PFSK-1 (cell line): ENCODE results near the gene MAP3K10.

Experiments
- FOXP2 ChIP-seq: optimal IDR thresholded peaks from 2 replicates; pipeline ENCODE3; 2011; ENCODE audit warnings: borderline replicate concordance, control low read depth, inconsistent platforms; ENCODE audit not compliant: insufficient read depth; ENCODE audit errors: extremely low read length, extremely low read depth
- POLR2AphosphoS5 ChIP-seq: IDR thresholded peaks from 2 replicates; pipeline ENCODE4 v1.6.1; 2012; ENCODE audit warnings: low read depth, mild to moderate bottlenecking, control low read depth, low read length, moderate library complexity
- SIN3A ChIP-seq: IDR thresholded peaks from 2 replicates; pipeline ENCODE4 v1.6.1; 2012; ENCODE audit warnings: mild to moderate bottlenecking, low read length, moderate library complexity, borderline replicate concordance; ENCODE audit not compliant: insufficient read depth
- TAF1 ChIP-seq: IDR thresholded peaks from 2 replicates; pipeline ENCODE4 v1.6.1; 2012; ENCODE audit warnings: low read length, control low read depth, borderline replicate concordance; ENCODE audit not compliant: insufficient read depth
- TF ChIP-seq, protein P1 (sequence below), 2 experiments: IDR thresholded peaks; 2 replicates each; pipeline versions ENCODE4 v1.6.1 to v1.8.0; 2011 to 2012; ENCODE audit warnings: low read depth in 2 of 2, low read length in 2 of 2, control low read depth in 1 of 2, inconsistent platforms in 1 of 2, mild to moderate bottlenecking in 1 of 2, moderate library complexity in 1 of 2; ENCODE audit not compliant: insufficient read depth in 1 of 2

MAP3K10 gene

DNA sequence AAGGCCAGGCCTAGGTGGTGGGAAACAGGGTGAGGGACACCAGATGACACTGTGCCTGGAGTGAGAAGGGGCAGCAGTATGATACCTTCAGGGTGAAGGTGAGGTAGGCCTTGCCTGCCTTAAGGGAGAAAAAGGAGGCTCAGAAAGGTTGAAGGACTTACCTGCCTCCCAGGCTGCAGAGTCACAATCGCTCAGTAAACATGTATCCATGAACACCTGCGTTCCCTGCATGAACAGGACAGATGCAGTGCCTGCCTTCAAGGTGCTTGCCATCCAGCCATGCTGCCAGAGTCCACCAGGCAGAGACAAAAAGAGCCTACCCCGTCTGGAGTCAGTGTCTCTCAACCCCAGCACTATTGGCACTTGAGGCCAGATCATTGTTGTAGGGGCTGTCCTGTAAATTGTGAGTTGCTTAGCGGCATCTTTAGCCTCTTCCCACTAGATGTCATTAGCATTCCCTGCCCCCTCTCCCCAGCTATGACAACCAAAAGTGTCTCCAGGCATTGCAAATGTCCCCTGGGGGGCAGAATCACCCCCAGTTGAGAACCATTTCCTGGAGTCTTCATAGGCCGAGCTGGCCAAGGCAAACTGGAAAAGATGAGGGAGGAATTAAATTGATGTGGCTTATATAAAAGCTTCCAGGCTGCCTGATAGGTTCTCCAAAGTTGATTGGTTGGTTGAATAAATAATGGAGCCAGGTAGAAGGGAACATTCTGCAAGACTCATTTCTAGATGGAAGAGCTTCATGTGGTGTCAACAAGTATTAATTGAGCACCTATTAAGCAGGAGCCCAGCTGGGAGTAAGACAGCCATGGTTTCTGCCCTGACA, 1.7 kb downstream of the MAP3K10 start:
- TF ChIP-seq POLR2AphosphoS5 (no peak), TAF1 (no peak), SIN3A (no peak), FOXP2 (no peak)
- TF ChIP-seq, protein P1, sequence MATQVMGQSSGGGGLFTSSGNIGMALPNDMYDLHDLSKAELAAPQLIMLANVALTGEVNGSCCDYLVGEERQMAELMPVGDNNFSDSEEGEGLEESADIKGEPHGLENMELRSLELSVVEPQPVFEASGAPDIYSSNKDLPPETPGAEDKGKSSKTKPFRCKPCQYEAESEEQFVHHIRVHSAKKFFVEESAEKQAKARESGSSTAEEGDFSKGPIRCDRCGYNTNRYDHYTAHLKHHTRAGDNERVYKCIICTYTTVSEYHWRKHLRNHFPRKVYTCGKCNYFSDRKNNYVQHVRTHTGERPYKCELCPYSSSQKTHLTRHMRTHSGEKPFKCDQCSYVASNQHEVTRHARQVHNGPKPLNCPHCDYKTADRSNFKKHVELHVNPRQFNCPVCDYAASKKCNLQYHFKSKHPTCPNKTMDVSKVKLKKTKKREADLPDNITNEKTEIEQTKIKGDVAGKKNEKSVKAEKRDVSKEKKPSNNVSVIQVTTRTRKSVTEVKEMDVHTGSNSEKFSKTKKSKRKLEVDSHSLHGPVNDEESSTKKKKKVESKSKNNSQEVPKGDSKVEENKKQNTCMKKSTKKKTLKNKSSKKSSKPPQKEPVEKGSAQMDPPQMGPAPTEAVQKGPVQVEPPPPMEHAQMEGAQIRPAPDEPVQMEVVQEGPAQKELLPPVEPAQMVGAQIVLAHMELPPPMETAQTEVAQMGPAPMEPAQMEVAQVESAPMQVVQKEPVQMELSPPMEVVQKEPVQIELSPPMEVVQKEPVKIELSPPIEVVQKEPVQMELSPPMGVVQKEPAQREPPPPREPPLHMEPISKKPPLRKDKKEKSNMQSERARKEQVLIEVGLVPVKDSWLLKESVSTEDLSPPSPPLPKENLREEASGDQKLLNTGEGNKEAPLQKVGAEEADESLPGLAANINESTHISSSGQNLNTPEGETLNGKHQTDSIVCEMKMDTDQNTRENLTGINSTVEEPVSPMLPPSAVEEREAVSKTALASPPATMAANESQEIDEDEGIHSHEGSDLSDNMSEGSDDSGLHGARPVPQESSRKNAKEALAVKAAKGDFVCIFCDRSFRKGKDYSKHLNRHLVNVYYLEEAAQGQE (IDR thresholded peaks at IDR 0.05; ENCODE audit: insufficient read depth in 1 of 2, low read depth in 2 of 2, low read length in 2 of 2) = no peak

DNA sequence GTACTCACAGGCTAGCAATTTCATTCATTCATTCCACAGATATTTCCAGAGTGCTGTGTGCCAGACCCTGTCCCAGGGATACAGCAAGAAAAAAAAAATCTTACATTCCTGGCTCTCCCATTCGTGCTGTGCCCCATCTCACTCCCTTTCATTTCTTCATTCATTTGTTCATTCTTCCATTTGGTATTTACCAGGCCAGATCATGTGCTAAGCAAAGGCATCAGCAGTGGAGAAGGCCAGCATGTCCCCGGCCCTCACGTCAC, 2.3 kb downstream of the MAP3K10 start:
- TF ChIP-seq TAF1 (no peak), POLR2AphosphoS5 (no peak), FOXP2 (no peak), SIN3A (no peak)
- TF ChIP-seq, protein P1 (IDR thresholded peaks at IDR 0.05; ENCODE audit: insufficient read depth in 1 of 2, low read depth in 2 of 2, low read length in 2 of 2) = no peak

DNA sequence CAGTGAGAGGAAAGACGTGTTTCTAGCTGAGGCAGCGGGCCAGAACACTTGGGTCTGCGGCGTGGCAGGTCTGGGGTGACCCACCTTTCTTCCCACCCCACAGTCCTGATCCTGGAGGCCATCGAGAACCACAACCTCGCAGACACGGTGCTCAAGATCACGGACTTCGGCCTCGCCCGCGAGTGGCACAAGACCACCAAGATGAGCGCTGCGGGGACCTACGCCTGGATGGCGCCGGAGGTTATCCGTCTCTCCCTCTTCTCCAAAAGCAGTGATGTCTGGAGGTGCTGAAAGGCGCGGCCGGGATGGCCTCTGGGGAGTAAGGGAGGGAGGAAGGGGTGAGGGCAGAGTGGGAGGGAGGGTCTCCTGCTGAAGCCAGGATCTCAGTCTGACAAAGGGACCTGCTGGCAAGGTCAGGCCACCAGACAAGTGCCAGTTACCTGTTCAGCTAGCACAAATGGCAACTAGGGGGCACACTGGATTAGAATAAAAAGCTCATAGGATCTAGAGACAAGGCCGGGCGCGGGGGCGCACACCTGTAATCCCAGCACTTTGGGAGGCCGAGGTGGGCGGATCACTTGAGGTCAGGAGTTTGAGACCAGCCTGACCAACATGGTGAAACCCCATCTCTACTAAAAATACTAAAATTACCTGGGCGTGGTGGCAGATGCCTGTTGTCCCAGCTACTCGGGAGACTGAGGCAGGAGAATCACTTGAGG, 7.2 kb downstream of the MAP3K10 start:
- TF ChIP-seq, protein P1 (IDR thresholded peaks at IDR 0.05; ENCODE audit: insufficient read depth in 1 of 2, low read depth in 2 of 2, low read length in 2 of 2) = no peak
- TF ChIP-seq POLR2AphosphoS5 (no peak), SIN3A (no peak), TAF1 (no peak), FOXP2 (no peak)

DNA sequence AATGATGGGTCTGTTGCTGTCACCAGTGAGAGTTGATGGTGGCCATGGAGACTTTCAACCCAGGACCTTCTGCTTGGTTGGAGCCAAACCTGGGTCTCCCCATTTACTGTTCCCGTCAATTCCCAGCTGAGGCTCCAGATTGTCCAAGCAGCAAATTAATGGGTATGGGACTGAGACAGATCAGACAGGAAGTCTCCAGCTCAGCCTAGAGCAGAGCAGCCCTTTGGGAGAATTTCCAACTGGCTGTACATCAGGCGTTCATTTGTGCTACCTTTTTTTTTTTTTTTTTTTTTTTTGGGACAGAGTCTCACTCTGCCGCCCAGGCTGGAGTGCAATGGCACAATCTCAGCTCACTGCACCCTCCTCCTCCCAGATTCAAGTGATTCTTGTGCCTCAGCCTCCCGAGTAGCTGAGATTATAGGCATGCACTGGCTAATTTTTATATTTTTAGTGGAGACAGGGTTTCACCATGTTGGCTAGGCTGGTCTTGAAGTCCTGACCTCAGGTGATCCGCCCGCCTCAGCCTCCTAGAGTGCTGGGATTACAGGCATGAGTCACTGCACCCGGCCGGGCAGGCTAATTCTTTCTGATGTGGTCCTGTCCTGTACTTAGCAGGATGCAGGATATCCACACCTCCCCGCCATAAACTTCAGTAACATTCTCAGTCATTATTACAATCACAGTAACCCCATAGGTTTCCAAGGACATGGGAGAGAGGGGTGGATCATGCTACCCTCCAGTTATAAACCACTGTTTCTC, 9.3 kb downstream of the MAP3K10 start:
- TF ChIP-seq SIN3A (no peak), POLR2AphosphoS5 (no peak), FOXP2 (no peak), TAF1 (no peak)
- TF ChIP-seq, protein P1 (IDR thresholded peaks at IDR 0.05; ENCODE audit: insufficient read depth in 1 of 2, low read depth in 2 of 2, low read length in 2 of 2) = no peak
